Prostate gland (tissue), 2 donors: Measurements from ENCODE around the gene NOL9. TPM values are rescaled to one million over a fixed set of nuclear protein-coding genes. Genes with fewer than 3 reads are reported as not detected.
A peak's percentile ranks its signal among the peaks of the same experiment; 100 is the strongest.

Source experiments
- DNase-seq: peaks from one replicate; pipeline ENCODE4 v3.0.0-alpha.2; 2019; ENCODE audit warnings: low spot score
- H3K27ac ChIP-seq, 2 donors: fragments of 200-600 bp; sonication (generic); 2 replicates each; pipeline ENCODE4 v1.5.1; 2017 to 2019
- H3K27me3 ChIP-seq: fragments of 200-600 bp; sonication (generic); replicated peaks from 2 replicates; pipeline ENCODE4 v1.5.1; 2019; ENCODE audit not compliant: insufficient read depth
- H3K36me3 ChIP-seq, 2 donors: fragments of 200-600 bp; sonication (generic); 1 replicate in 1 of 2; 2 replicates in 1 of 2; pipeline versions ENCODE4 v1.5.1 to v1.8.1; 2017 to 2019
- H3K4me1 ChIP-seq: fragments of 200-600 bp; sonication (generic); replicated peaks from 2 replicates; pipeline ENCODE4 v1.5.1; 2019
- H3K4me3 ChIP-seq, 2 donors: fragments of 200-600 bp; sonication (generic); 2 replicates each; pipeline ENCODE4 v1.5.1; 2017 to 2019
- H3K9me3 ChIP-seq: fragments of 200-600 bp; sonication (generic); 2 replicates; pipeline ENCODE4 v1.5.1; 2017
- CTCF ChIP-seq, 4 experiments: fragments of 200-600 bp in 2 of 4; fragments of 450-650 bp in 2 of 4; sonication (generic) in 2 of 4; IDR thresholded peaks; 1 replicate in 3 of 4; 2 replicates in 1 of 4; pipeline ENCODE4 v1.5.1; 2016 to 2019; ENCODE audit warnings: antibody characterized with exemption in 4 of 4, mild to moderate bottlenecking in 2 of 4, moderate library complexity in 2 of 4
- POLR2A ChIP-seq: fragments of 450-650 bp; IDR thresholded peaks from one replicate; pipeline ENCODE4 v1.6.1; 2016; ENCODE audit warnings: antibody characterized with exemption, mild to moderate bottlenecking
- POLR2AphosphoS5 ChIP-seq: sonication (generic); formaldehyde crosslinking; IDR thresholded peaks from one replicate; pipeline ENCODE4 v1.6.1; 2017; ENCODE audit warnings: antibody characterized with exemption
- WGBS: methylation state at CpG from one replicate; pipeline ENCODE4 v1.1.5; 2018; 5-methylcytosine and 5-hydroxymethylcytosine counted together
- intact Hi-C: fragments of 100-400 bp; cut with DNase I; formaldehyde crosslinking; loops from one replicate; pipeline ENCODE4 v1.14.2; 2022
- total RNA-seq, 2 donors: library from RNA; depleted of rRNA; stranded (reverse); fragments of >200 nt; gene quantifications; one replicate each; pipeline ENCODE4 v1.1.0, GENCODE V29; 2016

Gene NOL9
- total RNA-seq, 2 donors from 2014 or later = 15.7 to 20.9 TPM

GRCh38 chr1:6484826-6485167 lies 69.5 kb downstream of the NOL9 start:
- intact Hi-C loops = no loop called here
- Histone ChIP-seq H3K4me3 (peak overlapping the region; percentile 28 to 38), H3K36me3 (no peaks in the 10 kb centered on the region), H3K9me3 (no peaks in the 10 kb centered on the region), H3K27me3 (no peaks in the 10 kb centered on the region), H3K4me1 (peaks cover 6% of the 10 kb centered on the region), H3K27ac (no peak overlapping the region)
- WGBS = 24% methylated on average over 13 of the region's 13 CpGs
- no peak for DNase-seq
- TF ChIP-seq CTCF (IDR thresholded peaks at IDR 0.05) (no peak), POLR2A (no peak), POLR2AphosphoS5 (no peak)

- Histone ChIP-seq H3K27ac (no peak overlapping the region), H3K4me3 (no peak overlapping the region), H3K27me3 (no peaks in the 10 kb centered on the region), H3K9me3 (no peaks in the 10 kb centered on the region), H3K36me3 (no peaks in the 10 kb centered on the region), H3K4me1 (peaks cover 6% of the 10 kb centered on the region)
- TF ChIP-seq POLR2AphosphoS5 = no peak
- TF ChIP-seq CTCF (IDR thresholded peaks at IDR 0.05) = no peak
- no peak for TF ChIP-seq POLR2A
- DNase-seq = no peak
- intact Hi-C loops = no loop called here
- WGBS = 93% methylated on average over 7 of the region's 7 CpGs
These were observed 70.6 kb downstream of the NOL9 start for GRCh38 chr1:6483761-6484117.

GRCh38 chr1:6483017-6483760 lies 71.1 kb downstream of the NOL9 start:
- H3K4me3 ChIP-seq = no peak overlapping the region
- intact Hi-C loops = no loop called here
- WGBS = 74% methylated on average over 14 of the region's 14 CpGs
- TF ChIP-seq POLR2AphosphoS5 (no peak), POLR2A (no peak), CTCF (IDR thresholded peaks at IDR 0.05) (no peak)
- no peaks in the 10 kb centered on the region for H3K9me3 ChIP-seq
- no peak for DNase-seq
- H3K4me1 ChIP-seq = peaks cover 6% of the 10 kb centered on the region
- H3K27me3 ChIP-seq = no peaks in the 10 kb centered on the region
- no peaks in the 10 kb centered on the region for H3K36me3 ChIP-seq
- no peak overlapping the region for H3K27ac ChIP-seq

- intact Hi-C loops = no loop called here
- no peak for TF ChIP-seq POLR2AphosphoS5
- no peak for TF ChIP-seq POLR2A
- TF ChIP-seq CTCF (IDR thresholded peaks at IDR 0.05) = no peak
- no peaks in the 10 kb centered on the region for H3K27me3 ChIP-seq
- H3K4me1 ChIP-seq = peaks cover 6% of the 10 kb centered on the region
- DNase-seq = no peak
- no peak overlapping the region for H3K27ac ChIP-seq
- H3K9me3 ChIP-seq = no peaks in the 10 kb centered on the region
- WGBS = 91% methylated on average over 5 of the region's 5 CpGs
- H3K36me3 ChIP-seq = no peaks in the 10 kb centered on the region
- H3K4me3 ChIP-seq = no peak overlapping the region
These were observed 72.5 kb downstream of the NOL9 start for GRCh38 chr1:6481820-6482219.

GRCh38 chr1:6477039-6477820 lies 77.1 kb downstream of the NOL9 start:
- Histone ChIP-seq H3K27me3 (no peaks in the 10 kb centered on the region), H3K4me1 (no peaks in the 10 kb centered on the region), H3K9me3 (no peaks in the 10 kb centered on the region), H3K27ac (no peak overlapping the region), H3K36me3 (no peaks in the 10 kb centered on the region), H3K4me3 (no peak overlapping the region)
- TF ChIP-seq CTCF (IDR thresholded peaks at IDR 0.05) = no peak
- no peak for TF ChIP-seq POLR2A
- no peak for TF ChIP-seq POLR2AphosphoS5
- DNase-seq = no peak
- intact Hi-C loops = no loop called here
- WGBS = 64% methylated on average over 20 of the region's 24 CpGs
